Hindlimb muscle (tissue), 1 donor: ENCODE measurements around the gene MPHOSPH9. TPM values are rescaled to one million over a fixed set of nuclear protein-coding genes. Genes with fewer than 3 reads are reported as not detected.

Experiments
- DNase-seq: peaks from one replicate; pipeline ENCODE4 v3.0.0-alpha.2; 2013
- polyA plus RNA-seq: library from polyadenylated mRNA; unstranded; fragments of 120-200 nt; gene quantifications from one replicate; pipeline ENCODE4 v1.2.1, GENCODE V29; 2013; ENCODE audit not compliant: insufficient read length

MPHOSPH9 gene, protein sequence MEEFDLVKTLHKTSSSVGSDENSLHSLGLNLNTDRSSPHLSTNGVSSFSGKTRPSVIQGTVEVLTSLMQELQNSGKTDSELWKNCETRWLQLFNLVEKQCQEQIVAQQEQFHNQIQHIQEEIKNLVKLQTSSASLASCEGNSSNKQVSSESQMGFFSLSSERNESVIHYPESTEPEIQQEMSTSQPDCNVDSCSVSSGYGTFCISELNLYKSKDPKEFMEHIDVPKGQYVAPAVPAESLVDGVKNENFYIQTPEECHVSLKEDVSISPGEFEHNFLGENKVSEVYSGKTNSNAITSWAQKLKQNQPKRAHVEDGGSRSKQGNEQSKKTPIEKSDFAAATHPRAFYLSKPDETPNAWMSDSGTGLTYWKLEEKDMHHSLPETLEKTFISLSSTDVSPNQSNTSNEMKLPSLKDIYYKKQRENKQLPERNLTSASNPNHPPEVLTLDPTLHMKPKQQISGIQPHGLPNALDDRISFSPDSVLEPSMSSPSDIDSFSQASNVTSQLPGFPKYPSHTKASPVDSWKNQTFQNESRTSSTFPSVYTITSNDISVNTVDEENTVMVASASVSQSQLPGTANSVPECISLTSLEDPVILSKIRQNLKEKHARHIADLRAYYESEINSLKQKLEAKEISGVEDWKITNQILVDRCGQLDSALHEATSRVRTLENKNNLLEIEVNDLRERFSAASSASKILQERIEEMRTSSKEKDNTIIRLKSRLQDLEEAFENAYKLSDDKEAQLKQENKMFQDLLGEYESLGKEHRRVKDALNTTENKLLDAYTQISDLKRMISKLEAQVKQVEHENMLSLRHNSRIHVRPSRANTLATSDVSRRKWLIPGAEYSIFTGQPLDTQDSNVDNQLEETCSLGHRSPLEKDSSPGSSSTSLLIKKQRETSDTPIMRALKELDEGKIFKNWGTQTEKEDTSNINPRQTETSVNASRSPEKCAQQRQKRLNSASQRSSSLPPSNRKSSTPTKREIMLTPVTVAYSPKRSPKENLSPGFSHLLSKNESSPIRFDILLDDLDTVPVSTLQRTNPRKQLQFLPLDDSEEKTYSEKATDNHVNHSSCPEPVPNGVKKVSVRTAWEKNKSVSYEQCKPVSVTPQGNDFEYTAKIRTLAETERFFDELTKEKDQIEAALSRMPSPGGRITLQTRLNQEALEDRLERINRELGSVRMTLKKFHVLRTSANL
- polyA plus RNA-seq = 19.3 TPM

DNA sequence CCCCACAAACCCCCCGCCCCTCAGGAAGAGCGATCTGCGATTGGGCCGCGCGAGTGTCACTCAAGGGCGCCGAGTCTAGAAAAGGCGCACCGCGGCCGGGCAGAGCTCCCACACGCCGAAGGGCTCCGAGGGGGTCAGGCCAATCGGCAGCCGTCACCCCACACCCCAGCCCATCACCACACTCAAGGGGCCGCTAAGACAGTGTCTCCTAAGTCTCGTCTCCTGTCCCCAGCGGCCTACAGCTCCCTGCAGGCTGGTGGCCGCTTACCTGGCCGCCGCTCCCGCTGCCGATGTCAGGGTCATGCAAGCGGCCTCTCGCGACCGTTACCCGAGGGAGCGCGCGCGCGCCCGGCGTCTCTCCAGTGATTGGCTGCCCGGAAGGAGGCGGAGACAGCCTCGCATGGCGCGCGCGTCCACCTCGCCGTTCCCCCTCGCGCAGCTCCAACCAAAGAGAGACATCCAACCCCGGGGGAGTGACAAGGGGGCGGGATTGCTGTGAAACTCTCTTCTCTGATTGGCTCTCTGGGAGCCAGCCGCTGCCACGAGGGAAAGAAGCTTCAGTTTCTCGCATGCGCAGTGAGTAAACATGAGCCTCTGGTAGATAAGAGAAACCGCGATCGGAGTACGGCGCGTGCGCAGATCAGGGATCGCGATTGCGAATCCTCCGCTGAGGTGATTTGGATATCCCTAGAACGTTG is at the start of gene MPHOSPH9, which contains the start of gene MTRFR:
TSS of gene MPHOSPH9 (minus strand) at position 335 of the 698 bp plus-strand sequence. CDS start 2,777 bp downstream, outside the sequence.
TSS of gene MTRFR (plus strand) at position 630 of the 698 bp plus-strand sequence. CDS start 20,239 bp downstream, outside the sequence.
- DNase-seq = peak; percentile 100

DNA sequence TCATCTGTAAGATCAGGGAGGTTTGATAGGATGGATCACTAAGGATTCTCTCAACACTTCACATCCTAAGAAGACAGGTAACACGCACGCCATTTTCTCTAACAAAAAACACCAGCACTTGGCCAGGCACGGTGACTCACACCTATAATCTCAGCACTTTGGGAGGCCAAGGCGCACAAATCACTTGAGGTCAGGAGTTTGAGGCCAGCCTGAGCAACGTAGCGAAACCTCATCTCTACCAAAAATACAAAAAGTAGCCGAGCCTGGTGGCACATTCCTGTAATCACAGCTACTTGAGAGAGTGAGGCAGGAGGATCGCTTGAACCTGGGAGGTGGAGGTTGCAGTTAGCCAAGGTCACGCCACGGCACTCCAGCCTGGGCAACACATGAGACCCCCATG is 49.2 kb upstream of the MPHOSPH9 start:
- DNase-seq = no peak

DNA sequence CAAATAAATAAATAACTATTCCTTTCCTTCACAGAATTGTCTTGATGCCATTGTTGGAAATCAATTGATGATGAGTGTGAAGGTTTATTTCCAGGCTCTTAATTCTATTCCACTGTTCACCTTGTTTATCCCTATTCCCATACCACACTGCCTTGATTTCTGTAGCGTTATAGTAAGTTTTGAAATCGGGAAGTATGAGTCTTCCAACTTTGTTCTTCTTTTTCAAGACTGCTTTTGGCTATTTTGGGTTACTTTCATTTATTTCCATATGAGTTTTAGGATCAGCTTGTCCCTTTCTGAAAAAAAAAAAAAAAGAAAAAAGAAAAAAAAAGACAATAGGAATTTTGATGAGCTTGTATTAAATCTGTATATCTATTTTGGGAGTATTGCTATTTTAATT is 48.0 kb upstream of the MPHOSPH9 start:
- DNase-seq = no peak

DNA sequence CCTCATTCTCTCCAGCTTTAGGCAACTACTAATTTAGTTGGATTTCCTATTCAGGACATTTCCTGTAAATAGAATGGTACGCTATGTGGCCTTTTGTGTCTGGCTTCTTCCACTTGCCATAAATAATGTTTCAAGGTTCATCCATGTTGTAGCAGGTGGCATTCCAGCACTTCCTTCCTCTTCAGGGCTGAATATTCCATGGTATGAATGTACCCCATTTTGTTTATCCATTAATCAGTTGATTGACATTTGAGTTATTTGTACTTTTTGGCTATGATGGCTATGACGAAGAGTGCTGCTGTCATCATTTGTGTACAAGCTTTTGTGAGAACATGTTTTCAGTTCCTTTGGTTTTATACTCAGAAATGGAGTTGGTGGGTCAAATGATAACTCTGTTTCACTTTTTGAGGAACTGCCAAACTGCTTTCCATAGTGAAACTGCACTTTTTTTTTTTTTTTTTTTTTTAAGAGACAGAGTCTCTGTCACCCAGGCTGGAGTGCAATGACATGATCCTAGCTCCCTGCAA is 45.2 kb upstream of the MPHOSPH9 start:
- no peak for DNase-seq

DNA sequence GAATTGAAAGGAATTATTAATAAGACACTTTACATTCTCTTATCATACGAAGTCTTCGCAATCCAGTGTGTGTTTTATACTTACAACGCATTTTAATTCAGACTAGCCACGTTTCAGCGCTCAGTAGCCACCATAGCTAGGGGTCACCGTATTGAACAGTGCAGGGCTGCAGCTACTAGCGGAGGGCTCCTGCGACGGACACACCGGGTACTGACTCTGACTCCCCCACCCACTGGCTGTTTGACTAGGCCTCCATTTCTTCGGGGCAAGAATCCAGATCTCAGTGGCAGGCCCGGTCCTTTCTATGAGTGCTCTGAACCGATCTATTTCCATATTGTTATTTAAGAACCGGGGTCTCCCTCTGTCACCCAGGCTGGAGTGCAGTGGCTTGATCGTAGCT is 40.2 kb upstream of the MPHOSPH9 start:
- DNase-seq = no peak

DNA sequence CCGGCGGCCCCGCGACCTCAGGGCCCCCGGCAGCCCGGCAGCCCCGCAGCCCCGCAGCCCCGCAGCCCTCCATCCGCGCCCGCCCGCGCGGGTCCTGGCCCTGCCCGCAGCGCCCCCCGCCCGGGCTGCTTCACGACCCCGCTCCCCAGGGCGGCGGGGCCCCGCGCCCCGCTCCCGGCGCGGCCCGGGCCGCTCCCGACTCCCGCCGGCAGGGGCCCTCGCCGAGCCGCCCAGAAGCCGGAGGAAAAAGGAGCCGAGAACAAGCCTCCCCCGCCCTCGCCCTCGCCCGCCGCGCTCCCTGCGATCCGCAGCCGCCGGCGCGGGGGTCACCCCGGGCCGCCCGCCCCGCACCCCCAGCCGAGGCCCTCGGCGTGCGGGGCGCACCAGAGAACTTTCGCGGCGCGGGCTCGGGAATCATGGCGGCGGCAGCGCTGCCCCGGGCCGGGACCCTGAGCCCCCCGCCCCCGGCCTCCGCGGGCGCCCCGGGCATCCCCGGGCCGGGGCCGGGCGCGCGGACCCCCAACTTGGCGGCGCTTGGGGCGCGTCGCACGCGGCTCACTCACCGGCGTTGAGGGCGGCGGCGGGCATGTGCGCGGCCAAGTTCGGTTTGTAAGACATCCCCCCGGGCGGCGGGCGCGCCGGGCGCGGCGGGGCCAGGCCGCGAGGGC is 38.2 kb upstream of the MPHOSPH9 start:
- peak; percentile 69 for DNase-seq

DNA sequence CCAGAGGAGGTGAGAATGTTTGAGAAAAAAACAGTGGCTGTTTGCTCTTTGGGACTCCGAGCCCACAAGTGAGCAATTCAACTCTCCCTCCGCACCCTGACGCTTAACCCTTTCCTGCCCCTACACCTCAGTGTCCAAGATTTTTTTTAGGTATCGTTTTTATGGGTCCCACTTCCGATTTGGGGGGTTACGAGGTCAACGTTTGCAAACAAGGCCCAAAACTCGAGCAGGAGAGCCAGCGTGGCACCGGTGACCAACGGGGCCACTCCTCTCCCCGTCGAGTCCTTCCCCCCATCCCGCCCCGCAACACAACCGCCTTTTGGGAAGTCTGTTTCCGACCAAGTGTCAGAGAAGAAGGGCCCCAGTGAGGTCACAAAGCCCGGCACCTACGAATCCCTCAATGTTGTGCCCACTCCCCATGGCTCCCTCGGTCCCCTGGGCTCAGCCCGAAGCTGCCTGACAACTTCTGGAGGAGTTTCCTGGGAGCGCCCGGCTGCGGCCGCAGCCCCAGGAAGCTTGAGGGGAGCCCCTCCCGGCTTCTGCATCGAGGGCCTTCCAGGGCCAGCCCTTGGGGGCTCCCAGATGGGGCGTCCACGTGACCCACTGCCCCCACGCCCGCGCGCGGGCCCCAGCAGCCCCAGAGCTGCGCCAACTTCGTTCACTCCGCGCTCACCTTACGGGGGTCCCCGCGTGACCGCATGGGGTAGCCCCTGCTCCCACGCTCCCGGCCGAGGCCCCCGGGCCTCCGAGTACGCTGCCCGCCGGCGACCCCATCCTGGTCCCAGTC is 37.5 kb upstream of the MPHOSPH9 start:
- DNase-seq = peak; percentile 48

DNA sequence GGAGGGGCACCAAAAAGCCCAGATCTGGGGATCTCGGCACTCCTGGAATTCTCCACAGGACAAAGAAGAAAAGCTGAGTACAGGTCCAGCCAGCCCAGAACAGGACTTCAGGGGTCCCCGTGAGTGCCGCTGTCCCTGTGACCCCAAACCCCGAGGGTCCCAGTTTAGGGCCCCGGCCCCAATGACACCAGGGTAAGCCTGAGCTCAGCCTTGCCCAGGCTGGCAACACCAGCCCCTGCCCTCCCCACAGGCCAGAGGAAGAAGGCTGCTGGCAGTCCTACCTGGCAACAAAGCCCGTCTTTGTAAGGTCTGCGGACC is 36.9 kb upstream of the MPHOSPH9 start:
- DNase-seq = no peak

DNA sequence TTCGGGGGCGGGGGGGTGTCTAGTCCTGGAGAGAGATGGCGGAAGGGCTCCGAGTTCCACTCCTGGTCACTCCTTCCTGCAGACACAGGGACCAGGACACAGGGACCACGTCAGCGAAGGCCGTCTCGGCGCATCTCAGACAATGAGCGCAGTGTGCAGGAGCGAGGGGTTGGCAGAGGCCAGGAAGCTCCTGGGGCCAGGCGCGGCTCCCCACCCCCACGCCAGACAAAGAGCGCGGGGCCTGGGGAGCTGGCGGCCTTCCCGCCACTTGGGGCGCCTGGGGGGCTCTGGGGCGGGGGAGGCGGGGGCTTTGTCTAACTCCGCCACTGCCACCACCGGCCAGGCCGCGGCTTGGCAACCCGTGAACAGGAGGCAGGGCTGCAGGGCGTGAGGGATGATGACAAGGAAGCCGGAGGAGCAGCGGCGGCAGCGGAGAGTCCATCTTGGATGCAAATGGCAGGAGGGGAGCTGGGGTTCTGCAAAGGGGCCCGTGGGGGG is 36.5 kb upstream of the MPHOSPH9 start:
- peak; percentile 77 for DNase-seq

DNA sequence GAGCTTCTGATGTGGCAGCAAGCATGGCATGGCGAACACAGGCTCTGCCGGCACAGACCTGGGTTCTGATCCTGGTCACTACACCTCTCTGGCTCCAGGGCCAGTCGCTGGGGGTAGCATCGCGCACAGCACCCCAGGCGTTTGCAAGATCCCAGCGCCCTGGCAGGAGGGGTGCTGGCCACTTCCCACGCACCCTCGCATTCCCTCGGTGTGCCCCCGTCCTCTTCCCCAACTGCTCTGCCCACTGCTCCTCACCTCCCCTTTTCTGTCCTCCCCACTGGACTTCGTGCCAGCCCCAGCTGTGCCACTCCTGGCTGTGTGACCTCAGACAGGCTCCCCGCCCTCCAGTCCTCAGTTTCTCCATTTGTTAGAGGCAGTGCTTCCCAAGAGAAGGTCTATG is 35.9 kb upstream of the MPHOSPH9 start:
- DNase-seq = no peak

DNA sequence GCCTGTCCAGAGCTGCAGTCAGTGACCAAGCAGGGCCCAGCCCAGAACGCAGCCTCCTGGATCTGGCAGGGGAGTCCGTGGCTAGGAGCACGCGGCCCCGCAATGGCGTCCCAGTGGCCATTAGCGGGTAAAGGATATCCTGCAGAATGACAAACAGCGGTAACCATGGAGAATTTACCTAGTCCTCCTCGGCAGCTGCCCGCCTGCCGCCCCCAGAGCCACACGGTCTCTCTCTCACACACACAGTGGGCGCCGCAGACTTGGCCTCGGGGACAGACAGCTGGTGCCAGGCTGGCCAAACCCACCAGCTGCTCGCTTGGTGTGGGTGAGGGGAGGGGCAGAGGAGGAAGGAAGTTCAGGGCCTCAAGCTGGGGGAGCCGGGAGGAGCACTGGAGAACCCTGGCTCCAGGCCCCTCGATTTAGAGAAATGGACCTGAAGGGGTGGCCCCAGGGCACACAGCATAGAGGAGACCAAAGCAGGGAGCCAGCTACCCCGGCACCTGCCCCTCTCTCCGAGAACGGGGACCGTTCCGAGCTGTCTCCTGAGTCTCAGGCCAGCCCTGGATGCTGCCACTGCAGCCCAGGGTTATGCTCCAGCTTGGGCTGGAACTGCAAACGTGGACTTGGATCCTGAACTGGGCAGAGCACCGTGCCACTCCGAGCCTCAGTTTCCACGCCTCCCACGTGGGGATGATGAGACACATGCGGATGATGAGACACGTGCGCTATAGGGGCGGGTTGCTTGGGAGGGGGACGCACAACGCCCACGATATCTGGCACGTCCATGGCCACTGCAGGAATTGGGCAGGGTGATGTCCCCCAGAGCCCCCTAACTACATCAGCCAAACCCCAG is 35.3 kb upstream of the MPHOSPH9 start:
- DNase-seq = peak; percentile 62

DNA sequence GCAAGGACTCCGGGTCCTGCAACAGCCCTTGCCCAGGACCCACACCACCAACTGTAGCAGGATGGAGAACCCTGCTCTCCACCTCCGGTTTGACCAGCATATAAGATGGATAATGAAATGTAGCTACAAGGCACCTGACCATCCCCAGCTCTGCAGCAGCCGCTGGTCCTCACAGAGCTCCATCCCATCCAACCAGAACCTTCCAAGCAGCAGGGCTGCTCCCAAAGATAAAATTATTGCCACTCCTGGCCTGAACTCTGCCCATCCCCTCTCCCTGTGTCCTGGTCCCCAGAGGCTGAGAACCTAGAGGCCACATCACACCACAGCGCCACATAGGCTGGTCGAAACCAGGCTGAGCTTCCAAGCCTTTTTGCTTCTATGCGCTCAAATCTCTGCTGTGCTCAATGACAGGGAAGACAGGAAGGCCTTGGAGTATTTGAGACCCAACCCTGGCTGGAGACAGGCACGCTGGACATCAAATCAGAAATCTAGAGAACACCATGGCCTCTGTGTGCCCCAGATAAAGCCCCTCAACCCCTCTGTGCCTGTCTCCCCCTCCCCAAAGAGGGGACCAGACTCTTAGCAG is 34.5 kb upstream of the MPHOSPH9 start:
- no peak for DNase-seq

DNA sequence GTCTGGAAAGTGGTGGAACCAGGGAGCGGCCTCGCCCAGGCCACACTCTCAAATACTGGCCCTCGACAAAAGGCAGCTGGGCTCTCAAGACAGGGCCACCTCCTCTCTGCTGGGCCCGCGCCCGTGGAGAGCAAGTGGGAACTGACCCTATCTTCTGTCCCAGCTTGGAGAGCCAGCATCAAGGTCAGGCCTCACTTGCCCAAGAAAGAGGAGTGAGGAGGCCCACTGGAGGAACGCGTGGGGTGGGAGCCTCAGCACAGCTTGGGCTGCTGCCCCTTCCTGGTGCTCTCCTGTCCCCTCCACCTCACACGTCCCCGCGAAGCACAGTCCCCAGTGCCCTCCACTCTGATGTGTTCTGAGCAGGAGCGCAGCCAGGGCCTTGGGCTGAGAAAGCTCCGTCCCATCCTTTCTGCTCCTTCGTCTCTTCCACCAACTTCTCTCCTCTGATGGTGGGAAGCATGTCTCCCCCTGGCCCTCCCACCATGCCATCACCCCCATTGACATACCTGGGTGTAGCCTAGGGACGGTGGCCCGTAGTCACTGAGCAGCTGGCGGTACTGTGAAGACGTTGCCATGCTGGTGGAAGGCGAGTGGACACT is 33.8 kb upstream of the MPHOSPH9 start:
- DNase-seq = no peak

DNA sequence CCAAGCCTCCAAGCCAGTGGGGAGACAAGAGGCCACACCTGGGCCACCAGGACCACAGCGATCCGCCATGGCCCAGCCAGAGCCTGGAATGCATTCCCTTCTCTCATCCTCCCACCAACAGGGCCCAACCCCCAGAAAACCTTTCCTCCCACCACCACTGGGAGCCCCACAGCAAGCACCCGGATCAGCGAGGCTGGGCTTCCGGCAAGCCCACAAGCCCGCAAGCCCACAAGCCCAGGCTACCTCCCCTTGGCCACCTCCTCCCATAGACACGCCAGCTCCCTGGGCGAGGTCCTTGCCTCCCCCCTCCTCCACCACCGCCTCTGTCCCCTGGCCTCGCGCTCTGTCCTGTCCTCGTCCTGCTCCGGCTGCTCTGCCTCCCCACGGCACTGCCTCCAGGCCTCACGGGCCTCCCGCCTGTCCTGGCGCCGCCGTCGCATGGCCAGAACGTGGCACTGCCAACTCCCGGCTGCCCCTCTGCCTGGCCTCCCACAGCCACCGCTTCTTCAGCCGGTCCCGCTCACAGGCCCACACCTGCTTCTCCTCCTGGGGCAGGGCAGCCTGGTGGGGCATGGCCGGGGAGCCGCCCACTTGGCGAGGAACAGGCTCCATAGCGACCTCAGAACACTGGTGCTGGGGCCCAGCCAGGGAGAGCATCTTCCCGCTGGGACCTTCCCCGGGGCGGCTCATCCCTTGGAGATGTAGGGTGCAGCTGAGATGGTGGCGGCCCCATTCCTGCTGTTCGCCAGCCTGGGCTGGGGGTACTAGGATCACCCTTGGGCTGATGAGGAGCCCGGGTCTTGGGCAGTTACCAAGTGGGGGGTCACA is 33.1 kb upstream of the MPHOSPH9 start:
- no peak for DNase-seq

DNA sequence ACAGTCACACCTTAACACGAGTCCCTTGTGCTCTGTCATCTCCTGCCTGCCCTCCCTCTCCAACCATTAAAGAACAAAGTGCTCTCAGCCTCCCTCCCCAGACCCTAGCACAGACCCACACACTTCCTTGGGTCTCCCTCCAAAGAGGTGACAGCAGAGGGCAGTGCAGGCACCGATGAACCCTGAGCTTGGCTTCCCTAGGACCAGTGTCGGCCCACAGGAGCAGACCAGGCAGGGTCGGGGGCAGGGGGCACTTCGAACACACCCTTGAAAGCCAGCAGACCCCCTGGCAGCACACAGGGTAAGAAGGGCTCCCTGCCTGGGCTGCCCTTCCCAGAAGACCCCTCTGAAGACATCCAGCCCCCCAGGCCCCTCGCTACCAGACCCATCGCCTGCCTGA is 31.7 kb upstream of the MPHOSPH9 start:
- DNase-seq = no peak

DNA sequence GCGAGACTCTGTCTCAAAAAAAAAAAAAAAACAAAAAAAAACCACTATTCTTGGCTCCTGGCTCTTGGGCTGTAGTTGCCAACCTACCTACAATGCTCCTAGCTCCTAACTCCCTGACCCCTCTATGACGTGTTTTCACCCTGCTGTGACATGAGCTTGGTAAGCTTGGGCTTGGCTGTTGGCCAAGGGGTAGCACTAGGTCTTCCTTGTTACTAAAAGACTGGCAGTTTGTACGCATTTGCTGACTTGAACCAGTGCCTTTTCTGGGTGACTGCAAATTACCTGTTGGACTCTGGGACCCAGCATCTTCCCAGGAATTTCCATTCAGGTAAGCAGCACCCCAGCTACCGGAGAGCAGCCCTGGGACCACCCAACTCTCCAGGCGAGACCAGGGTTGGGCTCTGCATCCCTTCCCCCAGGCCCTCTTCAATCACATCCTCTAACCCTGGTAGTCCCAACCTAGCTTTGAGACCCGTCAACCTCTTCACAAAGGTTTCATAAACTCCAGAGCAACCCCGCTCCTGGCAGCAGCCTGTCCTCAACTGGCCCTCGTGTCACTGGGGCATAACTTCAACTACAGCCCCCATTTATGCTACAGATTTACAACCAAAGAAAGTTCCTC is 30.4 kb upstream of the MPHOSPH9 start:
- DNase-seq = no peak

DNA sequence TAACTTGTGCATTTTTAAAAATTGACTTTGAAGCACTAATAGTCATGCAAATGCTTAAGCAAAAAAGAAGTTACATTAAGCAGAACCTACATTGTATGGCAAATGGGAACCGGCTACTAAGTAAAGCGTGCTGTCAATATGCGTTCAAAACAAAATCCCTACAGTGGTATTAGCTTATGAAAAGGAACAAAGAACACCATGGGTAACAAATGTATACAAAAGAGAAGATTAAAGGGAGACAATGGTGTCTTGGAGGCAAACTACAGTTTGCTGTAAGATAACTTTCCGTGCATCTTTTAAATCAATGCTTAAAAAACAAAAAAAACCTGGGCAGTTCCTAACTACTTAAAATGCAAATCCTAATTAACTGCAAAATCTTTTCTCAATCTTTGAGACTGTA is 28.3 kb upstream of the MPHOSPH9 start:
- no peak for DNase-seq
